Epithelial cell of alveolus of lung (primary cell): ENCODE measurements around the gene HLA-F. TPM values are rescaled to one million over a fixed set of nuclear protein-coding genes. Genes with fewer than 3 reads are reported as not detected.

Experiments used
- total RNA-seq: library from RNA; depleted of rRNA; stranded (reverse); fragments of >200 nt; gene quantifications from 2 replicates; pipeline ENCODE4 v1.2.1, GENCODE V29; 2015

Gene HLA-F
- total RNA-seq, result 0.16 and 3.4 TPM in 2 replicates

GRCh38 chr6:29723262-29723665 is at the start of gene HLA-F:
HLA-F (plus strand) TSS chr6:29723434; CDS start chr6:29723464, 30 bp downstream.

GRCh38 chr6:29680904-29681303 is 42.3 kb upstream of the HLA-F start, which contains the start of gene ZFP57:
ZFP57 (minus strand) TSS chr6:29681152; CDS start chr6:29677003, 4,149 bp downstream.

Other genes with a start within 250 kb of the HLA-F start
- not detected in 2 replicates for gene MAS1L, start 235.5 kb upstream of the HLA-F start, total RNA-seq
- 0.13 TPM in 1 of 2 replicates, not detected in the other for gene UBD, start 163.7 kb upstream of the HLA-F start, total RNA-seq
- not detected in 2 replicates for gene OR2H2, start 138.3 kb upstream of the HLA-F start, total RNA-seq
- gene GABBR1, start 90.3 kb upstream of the HLA-F start, total RNA-seq, result 4.0 and 12.3 TPM in 2 replicates
- gene MOG, start 66.3 kb upstream of the HLA-F start, total RNA-seq, result not detected in 2 replicates
- 0.65 TPM in 1 of 2 replicates, not detected in the other for gene ZFP57, start 42.3 kb upstream of the HLA-F start, total RNA-seq
- 0.91 TPM in 1 of 2 replicates, not detected in the other for gene HLA-G, start 104.4 kb downstream of the HLA-F start, total RNA-seq
- 626 and 755 TPM in 2 replicates for gene HLA-A, start 219.1 kb downstream of the HLA-F start, total RNA-seq